Colonic mucosa (tissue), 4 donors: ENCODE measurements around the gene NTMT2. TPM values are rescaled to one million over a fixed set of nuclear protein-coding genes. Genes with fewer than 3 reads are reported as not detected.

Source experiments
- DNase-seq: peaks from one replicate; pipeline ENCODE4 v3.0.0-alpha.2; 2020
- H3K27ac ChIP-seq: fragments of 200-600 bp; one replicate; pipeline ENCODE4 v1.8.0; 2021
- H3K27me3 ChIP-seq: fragments of 200-600 bp; one replicate; pipeline ENCODE4 v1.8.0; 2021
- H3K36me3 ChIP-seq: fragments of 200-600 bp; one replicate; pipeline ENCODE4 v1.8.0; 2021
- H3K4me1 ChIP-seq: fragments of 200-600 bp; one replicate; pipeline ENCODE4 v1.8.0; 2021; ENCODE audit warnings: mild to moderate bottlenecking
- H3K4me3 ChIP-seq: fragments of 200-600 bp; one replicate; pipeline ENCODE4 v1.8.0; 2021
- H3K9ac ChIP-seq, 2 donors: one replicate each; pipeline ENCODE4 v1.7.0; 2013; ENCODE audit warnings: control low read depth in 2 of 2, low read depth in 2 of 2, low read length in 2 of 2
- H3K9me3 ChIP-seq: fragments of 200-600 bp; one replicate; pipeline ENCODE4 v1.8.0; 2021
- CTCF ChIP-seq: fragments of 200-600 bp; IDR thresholded peaks from one replicate; pipeline ENCODE4 v1.8.0; 2022; ENCODE audit warnings: antibody characterized with exemption, mild to moderate bottlenecking
- intact Hi-C: fragments of 100-400 bp; cut with DNase I; formaldehyde crosslinking; loops from one replicate; pipeline ENCODE4 v1.14.1; 2022
- microRNA-seq: library from miRNA; unstranded; fragments of <30 nt; microRNA quantifications from one replicate; pipeline ENCODE4, GENCODE V29; 2019
- total RNA-seq, 2 donors: library from RNA; stranded (reverse); fragmentation: NEBNext Ultra II Directional in 1 of 2; extraction: Animal tissue kit (Norgen Biotek cat#: 25700) in 1 of 2; gene quantifications; one replicate each; pipeline ENCODE4 v1.2.1, GENCODE V29; 2021
- donor health status: healthy.
- donor health status: DM: no; HTN: no; CAD: no.
- donor health status: DM: no; HTN: no; CAD: no.

The NTMT2 gene
- total RNA-seq, 2 donors from 2014 or later: not detected

GRCh38 chr1:170218257-170218650 is 72.5 kb downstream of the NTMT2 start:
- Histone ChIP-seq H3K9ac (no peak overlapping the region), H3K4me3 (no peak overlapping the region), H3K36me3 (no peaks in the 10 kb centered on the region), H3K9me3 (no peaks in the 10 kb centered on the region), H3K4me1 (no peaks in the 10 kb centered on the region), H3K27me3 (no peaks in the 10 kb centered on the region), H3K27ac (no peak overlapping the region)
- no peak for TF ChIP-seq CTCF
- intact Hi-C loops: no loop called here
- DNase-seq: no peak

Small RNA genes within 50 kb of the gene (microRNA-seq; reads per million reads assigned to microRNA genes)
- gene MIR3119-1 (not detected), gene MIR3119-2 (not detected)

Other genes starting within 250 kb of the NTMT2 start
- 10 to 100 TPM; 18.3 to 27.6 TPM for gene KIFAP3, start 71.3 kb upstream of the NTMT2 start, total RNA-seq